NCI-H226 (cell line): ENCODE results near the gene ICE2.

Source experiments
- DNase-seq: peaks from one replicate; pipeline ENCODE4 v3.0.0-alpha.2; 2015

The ICE2 gene

DNA sequence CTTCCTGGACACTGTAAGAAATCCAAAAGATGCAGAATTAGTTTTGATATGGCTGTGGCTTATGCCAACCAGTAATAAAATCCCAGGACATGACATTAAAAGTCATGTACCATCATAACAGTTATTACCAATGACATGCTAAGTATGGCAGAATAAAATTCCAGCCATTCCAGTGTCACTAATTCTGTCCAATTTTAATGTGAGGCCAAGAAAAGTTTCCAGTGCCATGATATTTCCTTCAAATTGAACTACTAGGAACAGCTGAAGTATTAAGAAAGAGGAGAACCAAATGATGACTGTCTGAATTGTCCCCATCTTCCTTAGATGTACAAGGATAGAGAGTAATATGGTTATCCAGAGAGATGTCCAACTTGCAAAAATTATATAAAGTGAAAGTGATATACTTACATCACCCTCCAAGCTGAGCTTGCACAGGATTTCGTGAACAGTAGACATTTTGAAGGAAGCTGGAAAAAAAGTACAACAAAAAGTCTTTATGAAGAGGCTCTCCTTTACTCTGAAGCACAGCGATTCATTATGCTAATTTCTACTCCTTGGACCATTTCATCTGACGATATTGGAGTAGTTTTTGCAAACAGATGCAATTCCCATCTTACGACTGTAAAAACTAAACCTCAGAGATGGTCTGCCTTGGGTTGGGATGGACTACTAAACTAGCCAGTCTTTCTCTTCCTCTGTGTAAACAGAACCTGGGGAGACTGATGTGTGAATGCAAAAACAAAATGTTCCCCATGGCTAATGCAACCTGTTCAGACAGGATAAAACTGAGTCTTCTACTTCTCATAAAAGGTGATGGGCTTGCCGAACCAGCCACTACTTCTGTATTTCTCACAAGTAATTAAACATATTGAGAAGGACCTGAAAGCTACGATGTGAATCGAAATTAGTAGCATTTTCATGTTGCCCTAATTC lies 93.1 kb downstream of the ICE2 start:
- no peak for DNase-seq

GRCh38 chr15:60384526-60385126 lies 94.3 kb downstream of the ICE2 start:
- no peak for DNase-seq

- DNase-seq, result no peak
Measured at GRCh38 chr15:60384053-60384452, 94.9 kb downstream of the ICE2 start.

- DNase-seq, result no peak
Measured at GRCh38 chr15:60382773-60383674, 95.9 kb downstream of the ICE2 start.

GRCh38 chr15:60381148-60381788 lies 97.7 kb downstream of the ICE2 start:
- peak; percentile 16 for DNase-seq

GRCh38 chr15:60379525-60380274 lies 99.2 kb downstream of the ICE2 start:
- peak; percentile 95 for DNase-seq

DNA sequence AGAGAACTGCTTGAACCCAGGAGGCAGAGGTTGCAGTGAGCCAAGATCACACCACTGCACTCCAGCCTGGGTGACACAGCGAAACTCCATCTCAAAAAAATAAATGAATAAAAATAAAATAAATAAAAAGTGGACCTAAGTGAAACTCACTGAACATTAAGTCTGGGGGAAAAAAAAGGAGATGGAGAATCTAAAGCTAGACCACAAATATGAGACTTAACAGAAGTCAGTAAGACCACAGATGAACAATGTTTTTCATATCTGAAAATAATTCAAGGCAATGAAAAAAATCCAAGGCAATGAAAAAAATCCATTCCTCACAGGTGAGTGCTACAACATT lies 99.8 kb downstream of the ICE2 start:
- DNase-seq, result no peak

- no peak for DNase-seq
Measured at GRCh38 chr15:60376677-60377095, 102.3 kb downstream of the ICE2 start.

- no peak for DNase-seq
Measured at GRCh38 chr15:60375306-60375705, 103.6 kb downstream of the ICE2 start.

GRCh38 chr15:60374628-60375081 lies 104.3 kb downstream of the ICE2 start:
- DNase-seq, result peak; percentile 94

DNA sequence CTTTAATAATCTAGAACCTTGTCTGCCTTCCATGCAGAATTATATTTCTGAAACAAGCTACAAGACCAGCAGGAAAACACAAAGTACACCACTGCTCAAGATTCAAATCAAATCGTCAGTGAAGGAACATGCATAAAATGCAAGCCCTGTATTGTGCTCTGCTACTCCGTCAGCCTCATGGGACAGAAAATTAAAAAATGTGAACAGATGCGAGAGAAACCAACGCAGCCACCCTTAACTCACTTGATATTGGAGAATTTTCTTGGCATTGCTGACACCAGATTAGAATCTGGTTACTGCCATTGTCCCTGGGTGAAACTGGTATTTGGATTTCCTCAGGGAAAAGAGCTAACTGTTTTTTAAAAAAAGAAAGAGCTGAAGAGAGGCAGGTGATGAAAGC lies 104.7 kb downstream of the ICE2 start:
- DNase-seq, result no peak

GRCh38 chr15:60373745-60374144 lies 105.2 kb downstream of the ICE2 start:
- no peak for DNase-seq

GRCh38 chr15:60373327-60373726 lies 105.6 kb downstream of the ICE2 start:
- no peak for DNase-seq

DNA sequence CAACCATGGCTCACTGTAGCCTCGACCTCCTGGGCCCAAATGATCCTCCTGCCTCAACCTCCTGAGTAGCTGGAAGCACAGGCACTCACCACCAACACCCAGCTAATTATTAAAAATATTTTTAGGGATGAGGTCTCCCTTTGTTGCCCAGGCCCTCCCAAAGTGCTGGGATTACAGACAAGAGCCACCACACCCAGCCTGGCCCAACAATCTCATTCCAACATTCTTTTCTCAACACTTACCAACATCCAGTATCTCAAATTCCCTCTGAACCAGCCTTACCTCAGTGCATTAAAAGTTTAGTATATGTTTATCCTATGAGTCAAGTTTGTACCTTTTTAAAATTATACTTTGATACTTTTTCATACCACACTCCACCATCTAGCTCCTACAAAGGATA lies 106.2 kb downstream of the ICE2 start:
- peak; percentile 52 for DNase-seq

- DNase-seq, result no peak
Measured at GRCh38 chr15:60372227-60372626, 106.7 kb downstream of the ICE2 start.

DNA sequence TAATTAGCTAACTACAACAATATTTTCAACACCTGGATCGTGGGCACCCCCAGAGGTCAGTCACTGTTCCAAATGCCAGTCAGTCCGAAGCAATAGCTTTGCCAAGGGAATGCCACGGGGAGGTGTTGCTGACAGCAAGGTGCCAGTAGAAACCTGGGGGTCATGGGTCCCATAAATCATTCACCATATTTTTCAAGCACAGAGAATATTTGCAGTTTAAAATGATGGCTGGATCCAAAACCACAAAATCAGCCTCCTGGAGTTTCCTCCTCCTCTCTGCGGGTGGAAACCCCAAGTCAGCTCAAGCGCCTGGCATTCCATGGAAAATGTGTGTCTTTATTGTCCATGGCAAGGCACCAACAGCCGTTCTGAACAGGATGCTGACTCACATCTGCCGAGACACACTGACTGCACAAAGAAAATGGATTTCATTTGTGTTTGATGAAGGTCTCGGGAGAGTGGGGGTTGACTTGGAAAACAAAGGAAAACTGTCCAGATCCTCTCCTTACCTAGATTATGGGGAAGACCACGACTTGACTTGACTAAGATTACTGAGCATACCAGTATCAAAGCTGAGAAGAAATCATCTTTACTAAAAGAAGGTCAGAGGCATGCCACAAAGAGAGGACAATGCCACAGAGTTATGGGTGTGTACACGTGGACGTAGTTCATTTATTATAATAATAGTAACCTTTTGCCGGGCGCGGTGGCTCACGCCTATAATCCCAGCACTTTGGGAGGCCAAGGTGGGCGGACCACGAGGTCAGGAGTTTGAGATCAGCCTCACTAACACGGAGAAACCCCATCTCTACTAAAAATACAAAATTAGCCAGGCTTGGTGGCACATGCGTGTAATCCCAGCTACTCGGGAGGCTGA lies 107.5 kb downstream of the ICE2 start:
- DNase-seq, result peak; percentile 100

DNA sequence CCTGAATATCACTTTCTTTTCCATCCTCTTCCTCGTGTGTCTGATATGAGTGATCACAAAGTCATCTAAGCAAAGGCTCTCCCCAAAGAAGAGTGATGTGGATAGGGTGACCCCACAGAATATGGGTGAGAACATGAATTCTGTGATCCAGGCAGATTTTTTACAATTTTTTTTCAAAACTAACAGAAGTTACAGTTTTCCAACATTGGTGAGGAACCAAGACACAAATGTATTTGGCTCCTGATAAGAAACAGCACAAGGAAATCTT lies 108.1 kb downstream of the ICE2 start:
- no peak for DNase-seq

- DNase-seq, result peak; percentile 93
Measured at GRCh38 chr15:60370105-60370868, 108.7 kb downstream of the ICE2 start.

DNA sequence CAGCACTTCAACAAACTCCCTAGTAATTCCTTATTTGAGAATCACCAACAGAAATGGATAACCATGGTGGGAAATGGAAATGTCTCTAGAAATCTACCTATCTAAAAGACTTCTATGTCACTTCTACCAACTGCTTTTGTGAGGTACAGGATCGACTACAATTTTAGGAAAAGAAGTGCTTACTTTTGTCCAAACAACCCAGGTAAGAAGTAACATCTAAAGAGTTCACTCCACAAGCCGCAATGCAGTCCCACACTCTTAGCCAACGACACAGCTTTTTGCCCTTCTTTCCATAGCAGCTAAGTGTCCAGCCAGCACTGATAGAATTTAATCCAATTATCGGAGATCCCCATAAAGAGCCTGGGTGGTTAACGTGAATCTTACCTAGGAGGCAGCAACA lies 109.2 kb downstream of the ICE2 start:
- DNase-seq, result no peak
